ENCODE data around the gene TFAP2B.

Gene TFAP2B

DNA sequence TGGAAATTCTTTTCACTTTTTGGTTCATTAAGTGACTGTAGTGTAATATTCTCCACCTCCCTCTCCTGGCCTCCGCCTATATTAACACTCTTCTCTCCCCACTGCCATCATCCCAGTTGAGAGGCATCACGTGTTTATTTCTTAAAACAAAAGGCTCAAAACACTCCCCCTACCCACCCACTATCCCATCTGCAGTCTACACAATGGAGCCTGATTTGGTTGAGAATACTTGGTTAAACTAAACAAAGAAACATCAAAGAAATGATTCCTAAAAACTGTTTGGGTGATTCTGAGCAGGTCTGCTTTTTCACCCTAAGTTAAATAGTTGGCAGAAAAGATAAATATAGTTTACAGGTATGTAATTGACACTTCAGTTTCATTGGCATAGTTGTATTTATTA lies 5.9 kb downstream of the TFAP2B start:
- H3K27me3 ChIP-seq (ENCODE audit: insufficient read depth, poor library complexity, severe bottlenecking) = peaks cover 74% of the 10 kb centered on the region
- H3K4me3 ChIP-seq (replicated peaks; ENCODE audit: insufficient read depth, low read length) = no peak overlapping the region
- no peak for DNase-seq (ENCODE audit: low read depth in 1 of 2, low spot score in 1 of 2)
- H3K27ac ChIP-seq (replicated peaks) = no peak overlapping the region
- TF ChIP-seq SPI1 (IDR thresholded peaks at IDR 0.05; ENCODE audit: borderline replicate concordance, low read depth) = no peak

DNA sequence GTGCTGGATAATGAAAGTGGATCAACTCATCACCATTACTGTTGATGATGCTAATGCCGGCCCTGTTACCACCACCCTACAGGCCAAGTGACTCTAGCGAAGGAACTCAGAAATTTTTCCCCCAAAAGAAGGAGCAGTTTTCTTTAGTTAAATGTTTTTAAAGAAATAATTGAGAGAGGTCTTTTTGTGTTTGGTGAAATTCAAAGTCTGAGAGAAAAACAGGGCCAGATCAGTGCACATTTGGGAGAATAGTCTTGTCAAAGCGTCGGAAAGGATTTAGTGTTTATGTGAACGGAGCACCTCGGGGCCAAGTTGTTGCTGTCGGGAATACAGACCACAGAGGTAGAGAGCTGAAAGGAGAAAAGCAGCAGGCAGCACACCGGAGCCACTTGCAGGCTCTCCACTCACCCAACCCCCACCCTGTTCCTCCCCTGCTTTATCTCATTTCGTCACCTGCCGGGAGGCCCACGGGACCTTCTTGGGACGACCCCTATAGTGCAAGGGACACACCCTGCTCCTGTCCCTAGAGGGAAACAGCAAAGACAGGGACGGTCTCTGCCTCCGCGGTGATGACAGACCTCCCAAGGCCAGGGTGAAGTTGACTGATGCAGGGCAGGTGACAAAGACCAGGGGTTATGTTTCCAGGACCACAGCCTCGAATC lies 6.8 kb downstream of the TFAP2B start:
- H3K27ac ChIP-seq (replicated peaks) = no peak overlapping the region
- peaks cover 68% of the 10 kb centered on the region for H3K27me3 ChIP-seq (ENCODE audit: insufficient read depth, poor library complexity, severe bottlenecking)
- no peak for TF ChIP-seq GABPA (IDR thresholded peaks at IDR 0.05; ENCODE audit: low read depth)
- TF ChIP-seq, protein P1, sequence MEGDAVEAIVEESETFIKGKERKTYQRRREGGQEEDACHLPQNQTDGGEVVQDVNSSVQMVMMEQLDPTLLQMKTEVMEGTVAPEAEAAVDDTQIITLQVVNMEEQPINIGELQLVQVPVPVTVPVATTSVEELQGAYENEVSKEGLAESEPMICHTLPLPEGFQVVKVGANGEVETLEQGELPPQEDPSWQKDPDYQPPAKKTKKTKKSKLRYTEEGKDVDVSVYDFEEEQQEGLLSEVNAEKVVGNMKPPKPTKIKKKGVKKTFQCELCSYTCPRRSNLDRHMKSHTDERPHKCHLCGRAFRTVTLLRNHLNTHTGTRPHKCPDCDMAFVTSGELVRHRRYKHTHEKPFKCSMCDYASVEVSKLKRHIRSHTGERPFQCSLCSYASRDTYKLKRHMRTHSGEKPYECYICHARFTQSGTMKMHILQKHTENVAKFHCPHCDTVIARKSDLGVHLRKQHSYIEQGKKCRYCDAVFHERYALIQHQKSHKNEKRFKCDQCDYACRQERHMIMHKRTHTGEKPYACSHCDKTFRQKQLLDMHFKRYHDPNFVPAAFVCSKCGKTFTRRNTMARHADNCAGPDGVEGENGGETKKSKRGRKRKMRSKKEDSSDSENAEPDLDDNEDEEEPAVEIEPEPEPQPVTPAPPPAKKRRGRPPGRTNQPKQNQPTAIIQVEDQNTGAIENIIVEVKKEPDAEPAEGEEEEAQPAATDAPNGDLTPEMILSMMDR (IDR thresholded peaks at IDR 0.05; ENCODE audit: insufficient read depth, low read length) = no peak
- TF ChIP-seq SPI1 (IDR thresholded peaks at IDR 0.05; ENCODE audit: borderline replicate concordance, low read depth) = no peak
- TF ChIP-seq, protein P2, sequence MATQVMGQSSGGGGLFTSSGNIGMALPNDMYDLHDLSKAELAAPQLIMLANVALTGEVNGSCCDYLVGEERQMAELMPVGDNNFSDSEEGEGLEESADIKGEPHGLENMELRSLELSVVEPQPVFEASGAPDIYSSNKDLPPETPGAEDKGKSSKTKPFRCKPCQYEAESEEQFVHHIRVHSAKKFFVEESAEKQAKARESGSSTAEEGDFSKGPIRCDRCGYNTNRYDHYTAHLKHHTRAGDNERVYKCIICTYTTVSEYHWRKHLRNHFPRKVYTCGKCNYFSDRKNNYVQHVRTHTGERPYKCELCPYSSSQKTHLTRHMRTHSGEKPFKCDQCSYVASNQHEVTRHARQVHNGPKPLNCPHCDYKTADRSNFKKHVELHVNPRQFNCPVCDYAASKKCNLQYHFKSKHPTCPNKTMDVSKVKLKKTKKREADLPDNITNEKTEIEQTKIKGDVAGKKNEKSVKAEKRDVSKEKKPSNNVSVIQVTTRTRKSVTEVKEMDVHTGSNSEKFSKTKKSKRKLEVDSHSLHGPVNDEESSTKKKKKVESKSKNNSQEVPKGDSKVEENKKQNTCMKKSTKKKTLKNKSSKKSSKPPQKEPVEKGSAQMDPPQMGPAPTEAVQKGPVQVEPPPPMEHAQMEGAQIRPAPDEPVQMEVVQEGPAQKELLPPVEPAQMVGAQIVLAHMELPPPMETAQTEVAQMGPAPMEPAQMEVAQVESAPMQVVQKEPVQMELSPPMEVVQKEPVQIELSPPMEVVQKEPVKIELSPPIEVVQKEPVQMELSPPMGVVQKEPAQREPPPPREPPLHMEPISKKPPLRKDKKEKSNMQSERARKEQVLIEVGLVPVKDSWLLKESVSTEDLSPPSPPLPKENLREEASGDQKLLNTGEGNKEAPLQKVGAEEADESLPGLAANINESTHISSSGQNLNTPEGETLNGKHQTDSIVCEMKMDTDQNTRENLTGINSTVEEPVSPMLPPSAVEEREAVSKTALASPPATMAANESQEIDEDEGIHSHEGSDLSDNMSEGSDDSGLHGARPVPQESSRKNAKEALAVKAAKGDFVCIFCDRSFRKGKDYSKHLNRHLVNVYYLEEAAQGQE (IDR thresholded peaks at IDR 0.05; ENCODE audit: insufficient replicate concordance, low read depth) = no peak
- TF ChIP-seq POLR2AphosphoS5 (IDR thresholded peaks at IDR 0.05; ENCODE audit: low read depth) = no peak
- no peak for DNase-seq (ENCODE audit: low read depth in 1 of 2, low spot score in 1 of 2)
- no peak overlapping the region for H3K4me3 ChIP-seq (replicated peaks; ENCODE audit: insufficient read depth, low read length)

DNA sequence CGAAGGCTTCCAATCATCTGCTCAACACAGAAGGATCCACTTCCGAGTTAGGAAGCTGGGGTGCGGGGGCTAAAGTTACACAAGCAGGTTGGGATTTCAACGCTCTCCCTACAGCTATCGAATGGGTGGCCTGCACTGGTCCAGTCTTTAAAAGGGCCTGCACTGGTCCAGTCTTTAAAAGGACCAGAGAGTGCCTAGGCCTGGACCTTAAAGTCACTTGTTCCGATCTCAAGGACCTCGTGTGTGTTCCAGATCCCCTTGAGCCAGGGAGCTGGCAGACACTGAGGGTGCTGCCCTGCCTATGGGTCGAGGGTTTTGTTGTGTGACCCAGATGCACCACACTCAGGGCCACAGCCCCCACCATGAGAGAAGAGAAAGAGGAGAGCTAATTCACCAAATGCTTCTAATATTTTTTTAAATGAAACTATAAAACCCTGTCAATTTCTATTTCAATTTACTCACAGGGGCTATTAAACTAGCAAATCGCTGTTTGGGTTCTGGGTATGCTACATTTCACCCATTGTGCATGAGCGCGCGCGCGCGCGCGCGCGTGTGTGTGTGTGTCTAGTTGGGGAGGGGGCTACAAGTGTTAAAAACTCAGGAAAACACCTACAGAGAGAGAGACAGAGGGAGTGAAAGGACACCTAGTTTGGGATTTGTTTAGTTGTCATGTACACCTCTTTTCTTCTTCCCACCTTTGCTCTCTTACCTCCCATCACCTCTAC lies 7.5 kb downstream of the TFAP2B start:
- Histone ChIP-seq H3K27ac (replicated peaks) (no peak overlapping the region), H3K4me3 (replicated peaks; ENCODE audit: insufficient read depth, low read length) (no peak overlapping the region), H3K27me3 (ENCODE audit: insufficient read depth, poor library complexity, severe bottlenecking) (peaks cover 66% of the 10 kb centered on the region)
- DNase-seq (ENCODE audit: low read depth in 1 of 2, low spot score in 1 of 2) = no peak
- TF ChIP-seq, protein P1 (IDR thresholded peaks at IDR 0.05; ENCODE audit: insufficient read depth, low read length) = no peak
- TF ChIP-seq SPI1 (IDR thresholded peaks at IDR 0.05; ENCODE audit: borderline replicate concordance, low read depth) (no peak), GABPA (IDR thresholded peaks at IDR 0.05; ENCODE audit: low read depth) (no peak), POLR2AphosphoS5 (IDR thresholded peaks at IDR 0.05; ENCODE audit: low read depth) (no peak)
- TF ChIP-seq, protein P2 (IDR thresholded peaks at IDR 0.05; ENCODE audit: insufficient replicate concordance, low read depth) = no peak

DNA sequence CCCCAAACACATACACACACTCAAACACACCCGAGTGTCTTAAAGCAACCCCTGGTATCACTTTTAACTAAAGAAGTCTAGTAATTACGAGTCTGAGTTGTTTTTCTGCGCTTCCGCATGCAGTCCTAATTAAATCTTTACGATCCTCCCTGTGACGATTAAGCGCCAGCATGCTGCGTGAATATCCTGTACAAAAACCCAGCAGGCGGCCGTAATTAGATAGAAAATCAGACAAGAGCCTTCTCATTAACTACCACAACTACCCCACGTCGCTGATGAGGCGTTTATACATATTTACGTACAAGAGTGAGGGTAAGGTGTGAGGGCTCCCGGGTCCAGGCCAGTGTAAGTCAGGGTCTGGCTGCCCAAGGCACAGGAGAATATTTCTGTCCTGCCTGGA lies 8.1 kb downstream of the TFAP2B start:
- H3K27me3 ChIP-seq (ENCODE audit: insufficient read depth, poor library complexity, severe bottlenecking) = peaks cover 67% of the 10 kb centered on the region
- no peak overlapping the region for H3K27ac ChIP-seq (replicated peaks)
- TF ChIP-seq, protein P2 (IDR thresholded peaks at IDR 0.05; ENCODE audit: insufficient replicate concordance, low read depth) = no peak
- TF ChIP-seq GABPA (IDR thresholded peaks at IDR 0.05; ENCODE audit: low read depth) (no peak), SPI1 (IDR thresholded peaks at IDR 0.05; ENCODE audit: borderline replicate concordance, low read depth) (no peak), POLR2AphosphoS5 (IDR thresholded peaks at IDR 0.05; ENCODE audit: low read depth) (no peak)
- TF ChIP-seq, protein P1 (IDR thresholded peaks at IDR 0.05; ENCODE audit: insufficient read depth, low read length) = no peak
- H3K4me3 ChIP-seq (replicated peaks; ENCODE audit: insufficient read depth, low read length) = no peak overlapping the region
- DNase-seq (ENCODE audit: low read depth in 1 of 2, low spot score in 1 of 2) = no peak
